Putamen (tissue), 1 donor: Measurements from ENCODE around the gene UNC5A.

Experiments used
- DNase-seq: peaks from one replicate; pipeline ENCODE4 v3.0.0-alpha.2; 2016; ENCODE audit warnings: low spot score

Gene UNC5A

GRCh38 chr5:176810081-176810597 is at the start of gene UNC5A:
TSS of gene UNC5A (plus strand) at chr5:176810559. CDS start at chr5:176810751, 192 bp downstream.
- DNase-seq = no peak

GRCh38 chr5:176761755-176762154 is 48.6 kb upstream of the UNC5A start:
- DNase-seq = no peak

DNA sequence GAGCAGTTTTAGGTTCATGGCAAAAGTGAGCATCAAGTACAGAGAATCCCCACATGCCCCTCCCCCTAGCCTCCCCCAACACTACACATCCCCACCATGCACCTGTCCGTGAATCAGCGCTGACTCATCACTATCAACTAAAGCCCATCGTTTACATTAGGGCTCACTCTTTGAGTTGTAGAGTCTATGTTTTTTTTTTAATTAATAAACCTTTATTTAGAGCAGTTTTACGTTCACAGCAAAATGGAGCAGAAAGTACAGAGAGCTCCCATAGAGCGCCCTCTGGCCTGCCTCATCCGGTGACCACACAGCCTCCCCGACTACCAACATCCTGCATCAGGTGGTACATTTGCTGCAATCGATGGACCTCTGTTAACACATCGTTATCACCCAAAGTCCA is 47.9 kb upstream of the UNC5A start:
- DNase-seq = no peak

DNA sequence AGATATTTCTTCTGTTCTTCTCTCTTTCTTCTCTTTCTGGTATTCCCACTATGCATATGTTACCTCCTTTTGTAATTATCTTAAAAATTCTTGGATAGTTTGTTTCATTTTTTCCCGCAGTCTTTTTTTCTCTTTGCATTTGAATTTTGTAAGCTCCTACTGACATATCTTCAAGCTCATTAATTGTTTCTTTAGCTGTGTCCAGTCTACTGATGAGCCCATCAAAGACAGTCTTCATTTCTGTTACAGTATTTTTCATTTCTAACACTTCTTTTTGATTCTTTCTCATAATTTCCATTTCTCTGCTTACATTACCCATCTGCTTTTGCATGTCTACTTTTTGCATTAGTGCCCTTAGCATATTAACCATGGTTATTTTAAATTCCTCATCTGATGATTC is 44.7 kb upstream of the UNC5A start:
- no peak for DNase-seq

GRCh38 chr5:176768174-176768970 is 42.0 kb upstream of the UNC5A start:
- no peak for DNase-seq

GRCh38 chr5:176769911-176770310 is 40.4 kb upstream of the UNC5A start:
- no peak for DNase-seq

- no peak for DNase-seq
Measured at GRCh38 chr5:176770431-176770830, 39.9 kb upstream of the UNC5A start.

- no peak for DNase-seq
Measured at GRCh38 chr5:176771102-176771845, 39.1 kb upstream of the UNC5A start.

DNA sequence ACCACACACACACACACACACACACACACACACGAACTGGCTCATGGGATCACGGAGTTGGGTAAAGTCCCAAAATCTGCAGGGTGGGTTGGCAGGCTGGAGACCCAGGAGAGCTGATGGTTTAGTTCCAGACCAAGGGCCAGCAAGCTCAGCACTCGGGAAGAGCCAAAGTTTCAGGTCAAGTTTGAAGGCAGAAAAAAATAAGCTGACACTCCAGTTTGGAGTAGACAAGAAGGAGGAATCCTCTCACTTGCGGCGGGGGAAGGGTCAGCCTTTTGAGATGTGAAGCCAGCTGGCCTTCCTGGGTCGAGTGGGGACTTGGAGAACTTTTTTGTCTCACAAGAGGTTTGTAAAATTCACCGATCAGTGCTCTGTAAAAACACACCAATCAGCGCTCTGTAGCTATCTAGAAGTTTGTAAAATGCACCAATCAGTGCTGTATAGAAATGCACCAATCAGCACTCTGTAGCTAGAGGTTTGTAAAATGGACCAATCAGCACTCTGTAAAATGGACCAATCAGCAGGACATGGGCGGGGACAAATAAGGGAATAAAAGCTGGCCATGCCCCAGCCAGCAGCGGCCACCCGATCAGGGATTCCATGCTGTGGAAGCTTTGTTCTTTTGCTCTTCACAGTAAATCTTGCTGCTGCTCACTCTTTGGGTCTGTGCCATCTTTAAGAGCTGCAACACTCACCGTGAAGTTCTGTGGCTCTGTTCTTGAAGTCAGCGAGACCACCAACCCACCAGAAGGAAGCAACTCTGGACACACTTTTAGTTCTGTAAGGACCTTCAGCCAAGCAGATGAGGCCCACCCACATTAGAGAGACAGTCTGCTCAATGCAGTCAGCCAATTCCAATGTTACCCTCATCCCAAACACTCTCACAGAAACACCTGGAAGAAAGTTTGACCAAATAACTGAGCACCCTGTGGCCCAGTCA is 37.8 kb upstream of the UNC5A start:
- no peak for DNase-seq

DNA sequence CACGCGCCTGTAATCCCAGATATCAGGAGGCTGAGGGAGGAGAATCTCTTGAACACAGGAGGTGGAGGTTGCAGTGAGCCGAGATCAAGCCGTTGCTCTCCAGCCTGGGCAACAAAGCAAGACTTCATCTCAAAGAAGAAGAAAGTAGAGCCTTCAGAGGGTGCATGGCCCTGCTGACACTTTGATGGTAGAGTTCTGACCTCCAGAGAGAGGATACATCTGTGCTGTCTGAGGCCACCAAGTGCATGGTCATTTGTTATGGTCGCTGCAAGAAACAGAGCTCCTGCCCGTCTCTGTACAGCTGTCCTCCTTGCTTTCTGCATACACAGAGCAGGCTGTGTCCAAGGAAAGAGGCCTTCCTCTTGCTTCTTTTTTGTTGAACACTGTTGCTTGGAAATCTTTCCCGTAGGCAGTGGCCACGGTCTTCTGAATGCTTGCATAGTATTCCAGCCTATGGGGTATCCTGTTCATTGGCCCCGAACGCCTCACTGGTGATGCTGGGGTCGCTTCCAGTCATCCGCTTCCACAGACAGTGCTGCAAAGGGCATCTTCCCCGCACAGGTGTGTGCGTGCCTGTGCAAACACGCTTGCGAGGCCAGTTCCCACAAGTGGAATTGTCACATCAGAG is 36.8 kb upstream of the UNC5A start:
- no peak for DNase-seq

GRCh38 chr5:176774216-176775171 is 35.9 kb upstream of the UNC5A start:
- DNase-seq = no peak

- DNase-seq = no peak
Measured at GRCh38 chr5:176775409-176775808, 35.0 kb upstream of the UNC5A start.

DNA sequence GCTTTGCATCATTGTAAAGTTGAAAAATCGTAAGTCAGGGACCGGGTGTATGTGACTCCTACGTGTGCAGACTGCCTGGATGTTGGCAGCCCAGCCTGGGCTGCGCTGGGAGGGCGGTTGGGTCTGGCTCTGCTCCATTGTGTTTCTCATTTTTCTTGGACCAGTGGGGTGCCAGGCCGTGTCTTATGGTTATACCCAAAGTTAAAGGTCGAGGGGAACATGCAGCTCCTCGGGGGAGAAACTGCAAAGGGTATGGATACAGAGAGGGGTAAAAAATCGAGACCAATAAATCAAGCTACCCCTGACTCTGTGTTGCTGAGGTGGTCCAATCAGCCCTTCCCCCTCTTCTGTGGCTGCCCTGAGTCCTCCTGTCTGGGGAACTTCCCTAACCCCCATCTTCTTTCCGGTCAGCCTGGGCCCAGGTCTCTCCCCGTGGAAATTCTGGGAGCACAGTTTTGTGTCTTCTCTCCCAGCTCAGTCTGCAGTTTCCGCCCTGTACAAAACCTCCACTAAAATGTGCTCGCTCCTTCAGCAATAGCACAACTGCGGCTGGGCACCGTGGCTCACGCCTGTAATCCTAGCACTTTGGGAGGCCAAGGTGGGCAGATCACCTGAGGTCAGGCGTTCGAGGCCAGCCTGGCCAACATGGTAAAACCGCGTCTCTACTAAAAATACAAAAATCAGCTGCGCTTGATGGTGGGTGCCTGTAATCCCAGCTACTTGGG is 34.1 kb upstream of the UNC5A start:
- no peak for DNase-seq

- DNase-seq = no peak
Measured at GRCh38 chr5:176776916-176777315, 33.4 kb upstream of the UNC5A start.

DNA sequence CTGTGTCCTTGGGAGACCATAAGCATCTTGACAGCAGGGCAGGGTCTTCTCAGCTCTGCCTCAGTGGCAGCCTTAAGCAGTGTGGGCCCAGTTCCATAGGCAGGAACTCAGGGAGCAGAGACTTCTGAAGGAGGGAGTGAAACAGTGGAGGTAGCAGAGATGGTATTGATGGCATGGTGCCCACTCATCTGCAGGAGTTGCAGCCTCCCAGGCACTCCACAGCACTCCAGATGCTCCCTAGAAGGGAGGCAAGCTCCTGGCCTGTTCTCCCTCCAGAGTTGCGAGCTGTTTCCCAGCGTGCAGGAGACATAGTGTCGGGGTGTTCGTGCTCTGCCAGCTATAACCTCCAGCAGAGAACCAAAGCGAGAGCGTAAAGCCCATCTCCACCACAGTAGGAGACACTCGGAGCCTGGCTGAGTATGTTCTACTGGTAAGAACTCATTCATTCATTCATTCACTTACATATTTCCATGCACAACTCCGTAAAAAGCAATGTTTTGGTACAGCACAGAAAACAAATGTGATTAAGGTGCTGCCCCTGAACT is 31.4 kb upstream of the UNC5A start:
- no peak for DNase-seq

DNA sequence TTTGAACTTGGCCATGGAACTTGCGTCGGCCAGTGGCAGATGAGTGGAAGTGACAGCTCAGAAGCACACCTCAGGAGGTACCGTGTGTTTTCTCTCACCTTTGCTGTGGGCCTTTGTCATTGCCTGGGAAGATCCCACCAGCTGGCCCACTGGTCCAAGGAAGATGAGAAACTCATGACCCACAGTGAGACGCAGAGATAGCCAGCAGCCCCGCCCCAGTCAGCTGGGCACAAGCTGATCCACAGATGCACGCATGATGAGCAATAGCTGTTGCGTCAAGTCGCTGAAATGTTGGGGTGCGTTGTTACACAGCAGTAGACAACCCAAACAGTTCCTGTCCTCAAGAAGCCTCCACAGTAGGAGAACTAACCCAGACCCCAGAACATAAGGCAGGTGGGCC is 30.8 kb upstream of the UNC5A start:
- DNase-seq = no peak

DNA sequence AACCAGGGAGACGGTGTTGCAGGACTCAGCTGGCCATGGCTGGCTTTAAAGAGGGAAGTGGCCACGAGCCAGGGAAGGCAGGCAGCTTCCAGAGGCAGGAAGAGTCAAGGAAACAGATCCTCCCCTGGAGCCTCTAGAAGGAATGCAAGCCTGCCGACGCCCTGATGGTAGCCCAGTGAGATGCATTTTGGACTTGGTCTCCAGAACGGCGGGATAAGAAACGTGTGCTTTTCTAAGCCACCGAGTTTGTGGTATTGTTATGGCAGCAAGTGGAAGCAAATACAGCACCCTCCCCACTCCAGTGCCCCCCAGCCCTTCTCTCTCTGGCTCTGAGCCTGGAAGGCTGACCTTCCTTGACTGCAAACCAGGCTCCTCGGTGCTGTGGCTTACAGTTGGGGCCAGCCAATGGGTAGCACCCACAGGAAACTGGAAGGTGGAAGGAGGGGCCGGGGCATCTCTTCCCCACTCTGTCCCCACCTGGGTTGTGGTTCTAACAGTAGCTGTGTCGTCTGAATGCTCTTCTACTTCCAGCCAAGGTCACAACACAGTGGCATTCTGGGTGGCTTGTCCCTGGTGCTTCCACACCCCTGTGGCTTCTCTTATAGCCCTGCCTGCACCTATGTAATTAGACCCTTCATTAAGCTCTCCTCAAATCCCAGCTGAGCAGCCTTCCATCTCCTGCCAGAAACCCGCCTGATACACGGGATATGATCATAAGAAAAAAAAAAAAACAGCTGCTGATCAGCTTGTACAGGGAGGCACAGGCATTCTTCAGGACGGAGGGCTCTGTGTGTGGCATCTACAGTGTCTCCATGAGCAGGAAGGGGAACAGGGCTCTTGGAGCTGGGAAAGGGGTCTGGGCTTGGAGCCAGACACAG is 29.9 kb upstream of the UNC5A start:
- DNase-seq = no peak

DNA sequence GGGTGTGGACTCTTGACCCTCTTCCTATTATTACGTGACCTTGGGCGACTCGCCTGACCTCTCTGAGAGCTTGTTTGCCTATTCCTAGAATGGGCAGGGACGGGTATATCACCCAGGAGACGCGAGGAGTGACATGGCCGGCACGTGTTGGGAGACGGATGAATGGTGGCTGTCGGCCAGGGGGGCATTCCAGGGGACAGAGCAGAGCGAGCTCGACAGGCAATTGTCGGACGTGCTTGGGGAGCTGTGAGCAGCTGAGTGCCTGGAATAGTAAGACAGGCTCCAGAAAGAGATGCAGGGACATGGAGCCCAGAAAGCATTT is 29.3 kb upstream of the UNC5A start:
- no peak for DNase-seq
